AG10803 (cell line): ENCODE measurements around the gene MNAT1.

ENCODE experiments used
- DNase-seq: peaks from one replicate; pipeline ENCODE4 v3.0.0; 2010; ENCODE audit warnings: low read depth
- H3K4me3 ChIP-seq: 2 replicates; pipeline ENCODE4 v1.5.1; 2011; ENCODE audit warnings: mild to moderate bottlenecking, low read length, control low read depth
- TF ChIP-seq, protein P1 (sequence below): conservative IDR thresholded peaks from 2 replicates; pipeline ENCODE4 v1.5.1; 2011; ENCODE audit warnings: mild to moderate bottlenecking, low read length, control low read depth, inconsistent platforms

Gene MNAT1

DNA sequence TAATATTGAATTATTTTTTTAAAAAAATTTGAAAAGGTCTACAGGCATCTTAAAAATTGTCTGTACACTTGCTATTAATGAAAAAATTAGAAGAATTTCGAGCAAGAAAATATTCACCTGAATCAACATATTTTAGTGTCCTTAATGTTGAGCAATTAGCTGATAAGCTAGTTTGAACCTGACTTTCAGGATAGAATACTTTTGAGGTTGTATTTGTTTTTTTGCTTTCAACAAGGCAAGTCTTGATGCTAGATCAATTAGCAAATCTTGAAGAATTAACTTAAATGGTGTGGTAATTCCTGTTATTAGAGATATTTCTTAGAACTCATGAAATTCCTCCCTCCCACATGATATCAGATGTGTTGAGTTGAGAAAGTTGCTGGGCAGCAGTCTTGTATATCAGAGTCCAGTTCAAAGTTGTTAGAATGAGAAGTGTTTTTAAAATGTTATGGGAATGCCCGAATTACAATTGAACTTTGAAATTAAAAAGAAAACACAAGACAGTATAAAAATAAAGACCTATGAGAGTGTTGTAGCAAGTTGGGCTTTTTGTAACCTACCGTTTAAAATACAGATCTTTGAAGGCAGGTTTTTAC lies 127.1 kb downstream of the MNAT1 start:
- no peak overlapping the region for H3K4me3 ChIP-seq
- DNase-seq = no peak
- TF ChIP-seq, protein P1, sequence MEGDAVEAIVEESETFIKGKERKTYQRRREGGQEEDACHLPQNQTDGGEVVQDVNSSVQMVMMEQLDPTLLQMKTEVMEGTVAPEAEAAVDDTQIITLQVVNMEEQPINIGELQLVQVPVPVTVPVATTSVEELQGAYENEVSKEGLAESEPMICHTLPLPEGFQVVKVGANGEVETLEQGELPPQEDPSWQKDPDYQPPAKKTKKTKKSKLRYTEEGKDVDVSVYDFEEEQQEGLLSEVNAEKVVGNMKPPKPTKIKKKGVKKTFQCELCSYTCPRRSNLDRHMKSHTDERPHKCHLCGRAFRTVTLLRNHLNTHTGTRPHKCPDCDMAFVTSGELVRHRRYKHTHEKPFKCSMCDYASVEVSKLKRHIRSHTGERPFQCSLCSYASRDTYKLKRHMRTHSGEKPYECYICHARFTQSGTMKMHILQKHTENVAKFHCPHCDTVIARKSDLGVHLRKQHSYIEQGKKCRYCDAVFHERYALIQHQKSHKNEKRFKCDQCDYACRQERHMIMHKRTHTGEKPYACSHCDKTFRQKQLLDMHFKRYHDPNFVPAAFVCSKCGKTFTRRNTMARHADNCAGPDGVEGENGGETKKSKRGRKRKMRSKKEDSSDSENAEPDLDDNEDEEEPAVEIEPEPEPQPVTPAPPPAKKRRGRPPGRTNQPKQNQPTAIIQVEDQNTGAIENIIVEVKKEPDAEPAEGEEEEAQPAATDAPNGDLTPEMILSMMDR = no peak

DNA sequence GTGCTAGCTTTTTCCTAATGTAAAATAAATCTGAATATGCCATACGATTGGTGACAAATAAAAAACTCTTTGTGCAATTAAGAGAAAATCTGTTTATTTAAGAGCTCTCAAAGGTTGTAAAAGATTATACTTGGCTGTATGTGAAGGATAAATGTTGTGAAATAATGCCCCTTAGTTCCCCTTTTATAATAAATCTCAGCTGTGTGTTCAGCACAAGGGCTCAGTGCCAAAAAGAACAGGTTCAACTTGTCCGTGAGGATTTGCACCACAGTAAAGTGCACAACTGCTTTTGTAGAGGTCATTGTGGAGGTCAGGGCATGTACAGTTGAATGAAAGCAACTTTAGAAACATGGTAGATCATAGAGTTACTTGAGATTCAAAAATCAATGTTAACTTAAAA lies 127.7 kb downstream of the MNAT1 start:
- peak; percentile 1 for DNase-seq
- H3K4me3 ChIP-seq = no peak overlapping the region
- TF ChIP-seq, protein P1 = no peak

DNA sequence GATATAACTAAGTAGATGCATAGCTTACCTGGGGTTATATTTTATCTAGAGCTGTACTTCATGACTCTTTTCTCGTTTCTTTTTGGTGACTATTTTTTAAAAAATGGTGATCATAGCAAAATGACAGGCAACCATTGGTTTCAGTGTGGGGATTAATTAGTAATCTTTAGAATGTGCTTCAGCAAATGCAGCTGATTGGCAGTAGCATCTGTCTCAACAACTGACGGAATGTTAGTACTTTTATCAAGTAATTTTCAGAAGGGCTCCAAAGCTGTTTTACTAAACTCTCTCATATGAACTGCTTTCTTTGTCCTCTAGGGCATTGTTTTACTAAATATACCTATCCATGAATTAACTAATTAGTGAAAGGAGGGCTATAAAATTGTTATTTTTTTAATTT lies 128.7 kb downstream of the MNAT1 start:
- TF ChIP-seq, protein P1 = no peak
- no peak overlapping the region for H3K4me3 ChIP-seq
- no peak for DNase-seq

DNA sequence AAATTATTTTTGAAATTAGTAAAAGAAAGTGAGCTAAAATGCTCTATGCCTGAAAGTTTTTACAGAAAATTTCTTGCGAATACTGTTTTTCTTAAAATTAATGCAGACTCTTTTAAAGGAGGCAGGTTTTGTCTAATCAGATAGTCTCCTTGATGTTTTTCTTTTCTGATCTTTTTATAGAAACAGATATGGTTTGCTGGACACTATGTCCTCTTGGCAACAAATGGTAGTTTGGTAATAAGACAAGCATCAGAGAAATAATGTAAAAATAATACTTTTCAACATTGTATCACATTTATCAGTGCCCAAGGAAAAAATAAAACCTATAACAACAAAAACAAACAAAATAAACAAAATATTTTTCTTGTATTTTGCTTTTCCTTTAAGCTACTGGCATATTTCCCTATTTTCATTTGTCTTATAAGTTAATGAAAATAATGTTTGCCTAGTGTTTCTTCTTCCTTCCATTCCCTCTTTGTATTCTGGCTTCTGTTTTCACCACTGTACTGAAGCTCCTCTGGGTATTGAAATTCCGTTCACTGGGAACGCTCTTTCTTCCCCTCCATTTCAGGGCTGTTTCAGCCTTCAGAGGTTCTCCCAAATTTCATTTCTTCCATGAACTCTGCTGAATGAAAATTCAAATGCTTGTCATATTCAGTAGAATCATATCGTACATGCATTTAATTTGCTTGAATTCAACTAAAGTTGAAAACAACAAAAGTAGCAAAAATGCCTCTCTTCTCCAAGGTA lies 131.0 kb downstream of the MNAT1 start:
- DNase-seq = no peak
- no peak overlapping the region for H3K4me3 ChIP-seq
- TF ChIP-seq, protein P1 = no peak

DNA sequence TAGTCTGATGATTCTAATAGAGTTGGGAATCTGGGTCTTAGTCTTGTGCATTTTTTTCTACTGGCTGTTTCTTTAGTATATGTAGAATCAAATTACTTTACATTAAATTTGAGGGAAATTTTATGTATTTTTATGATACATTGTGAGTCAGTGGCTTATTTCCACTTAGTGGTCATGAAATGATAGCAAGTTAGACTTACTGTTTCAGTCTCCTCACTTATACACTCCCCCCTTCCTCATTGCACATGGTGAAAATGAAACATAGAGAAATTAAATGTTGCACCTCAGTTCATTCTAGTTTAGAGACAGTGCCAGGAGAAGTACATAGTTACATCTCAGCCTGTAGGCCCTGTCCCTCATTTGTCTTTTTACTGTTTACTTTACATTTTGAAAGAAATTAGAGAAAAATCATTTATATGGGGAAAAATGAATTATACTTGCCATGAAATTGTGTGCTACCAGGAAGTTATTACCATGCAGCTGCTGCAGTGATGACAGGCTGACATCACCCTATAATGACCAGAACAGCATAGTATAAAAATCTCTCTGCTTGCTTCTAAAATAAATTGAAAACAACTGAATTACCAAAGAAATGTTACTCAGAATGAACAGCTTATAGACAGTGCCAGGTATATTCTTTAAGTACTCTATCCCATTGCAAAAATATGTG lies 133.1 kb downstream of the MNAT1 start:
- no peak for DNase-seq
- TF ChIP-seq, protein P1 = no peak
- H3K4me3 ChIP-seq = no peak overlapping the region

DNA sequence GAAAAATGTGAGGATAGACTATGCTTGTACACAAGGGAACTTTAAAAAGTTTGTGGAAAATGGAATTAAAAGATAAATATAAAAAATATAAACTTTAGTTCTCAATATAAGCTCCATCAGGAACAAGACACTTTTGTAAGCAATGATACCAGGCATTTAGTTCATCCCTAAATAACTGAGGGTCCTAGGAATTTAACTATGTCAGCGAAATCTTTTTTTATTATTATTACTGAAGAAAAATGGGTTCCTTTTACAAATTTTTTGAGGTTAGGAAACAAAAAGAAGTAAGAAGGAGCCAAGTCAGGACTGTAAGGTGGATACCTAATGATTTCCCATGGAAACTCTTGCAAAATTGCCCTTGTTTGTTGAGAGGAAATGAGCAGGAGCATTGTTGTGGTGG lies 143.6 kb downstream of the MNAT1 start:
- no peak for DNase-seq
- no peak overlapping the region for H3K4me3 ChIP-seq
- TF ChIP-seq, protein P1 = no peak
